Adrenal gland (tissue), 5 donors: ENCODE results near the gene PPIF.

Experiments used
- POLR2A ChIP-seq, 2 donors: fragments of 450-650 bp; IDR thresholded peaks; one replicate each; pipeline ENCODE4 v1.6.1; 2017; ENCODE audit warnings: antibody characterized with exemption in 2 of 2, mild to moderate bottlenecking in 2 of 2, moderate library complexity in 1 of 2
- TF ChIP-seq, protein P1 (sequence below), 6 experiments: fragments of 450-650 bp in 4 of 6; fragments of 200-600 bp in 2 of 6; sonication (generic) in 1 of 6; IDR thresholded peaks; 1 replicate in 5 of 6; 2 replicates in 1 of 6; pipeline versions ENCODE4 v1.5.1 to v1.8.0; 2016 to 2021; ENCODE audit warnings: antibody characterized with exemption in 6 of 6, mild to moderate bottlenecking in 2 of 6, moderate library complexity in 1 of 6
- donor health status: DM: no; HTN: no; CAD: no.

DNA sequence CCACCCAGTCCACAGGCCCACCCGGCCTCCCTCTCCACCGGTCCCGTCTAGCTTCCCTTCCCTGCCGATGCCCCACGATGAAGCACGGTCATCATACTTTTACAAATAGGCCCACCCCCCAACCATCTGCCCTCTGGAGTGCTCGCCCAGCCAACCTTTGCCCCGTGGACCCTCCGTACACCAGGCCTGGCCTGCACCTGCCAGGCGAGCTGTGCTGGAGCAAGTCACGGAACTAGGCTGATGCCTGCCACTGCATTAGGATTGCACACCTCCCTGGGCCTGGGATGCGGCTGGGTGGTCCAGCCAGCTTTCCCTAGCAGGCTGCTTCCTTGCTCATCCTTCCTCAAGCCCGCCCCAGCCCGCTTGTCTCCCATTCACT lies 44.7 kb downstream of the PPIF start:
- TF ChIP-seq, protein P1, sequence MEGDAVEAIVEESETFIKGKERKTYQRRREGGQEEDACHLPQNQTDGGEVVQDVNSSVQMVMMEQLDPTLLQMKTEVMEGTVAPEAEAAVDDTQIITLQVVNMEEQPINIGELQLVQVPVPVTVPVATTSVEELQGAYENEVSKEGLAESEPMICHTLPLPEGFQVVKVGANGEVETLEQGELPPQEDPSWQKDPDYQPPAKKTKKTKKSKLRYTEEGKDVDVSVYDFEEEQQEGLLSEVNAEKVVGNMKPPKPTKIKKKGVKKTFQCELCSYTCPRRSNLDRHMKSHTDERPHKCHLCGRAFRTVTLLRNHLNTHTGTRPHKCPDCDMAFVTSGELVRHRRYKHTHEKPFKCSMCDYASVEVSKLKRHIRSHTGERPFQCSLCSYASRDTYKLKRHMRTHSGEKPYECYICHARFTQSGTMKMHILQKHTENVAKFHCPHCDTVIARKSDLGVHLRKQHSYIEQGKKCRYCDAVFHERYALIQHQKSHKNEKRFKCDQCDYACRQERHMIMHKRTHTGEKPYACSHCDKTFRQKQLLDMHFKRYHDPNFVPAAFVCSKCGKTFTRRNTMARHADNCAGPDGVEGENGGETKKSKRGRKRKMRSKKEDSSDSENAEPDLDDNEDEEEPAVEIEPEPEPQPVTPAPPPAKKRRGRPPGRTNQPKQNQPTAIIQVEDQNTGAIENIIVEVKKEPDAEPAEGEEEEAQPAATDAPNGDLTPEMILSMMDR (IDR thresholded peaks at IDR 0.05): no peak
- no peak for TF ChIP-seq POLR2A (IDR thresholded peaks at IDR 0.05)
